ENCODE data around the gene RHOF. TPM values are rescaled to one million over a fixed set of nuclear protein-coding genes. Genes with fewer than 3 reads are reported as not detected.
A peak's percentile ranks its signal among the peaks of the same experiment; 100 is the strongest.

Gene RHOF
- total RNA-seq, 2 experiments from 2014 or later: 100.0 to 105 TPM

- ChIA-PET CTCF (interaction anchor here (0.6 to 13.0 kb wide), 9 partner anchors 8 to 108 kb away, joined by 3 to 439 read pairs (median 16); partner anchors contain the start of genes CFAP251, PSMD9, RHOF and TMEM120B), POLR2A (interaction anchor here (0.6 to 3.4 kb wide), 4 partner anchors 8 to 28 kb away, joined by 5 to 32 read pairs (median 12); partner anchors contain the start of gene RHOF)
- Mint-ChIP-seq H3K27me3 (no peaks in the 10 kb centered on the region), H3K4me1 (peaks cover 45% of the 10 kb centered on the region), H3K9me3 (ENCODE audit: low read depth) (no peaks in the 10 kb centered on the region), H3K27ac (no peak overlapping the region), H3K4me3 (no peak overlapping the region), H3K36me3 (ENCODE audit: low read depth) (peaks cover 43% of the 10 kb centered on the region)
- ATAC-seq (no peak), DNase-seq (peak; percentile 8)
- intact Hi-C loops (cut with DNase I, micrococcal nuclease): loop anchor here in 1 of 2 experiments (5.0 kb wide), 1 partner anchor 33 kb away; no protein-coding TSS in a partner anchor
These were observed 16.8 kb upstream of the RHOF start for GRCh38 chr12:121810234-121810817.

- POLR2A ChIA-PET: interaction anchor here (3.4 kb wide), 1 partner anchor 15 kb away, joined by 32 read pairs; the partner anchor contains the start of gene RHOF
- Mint-ChIP-seq H3K36me3 (ENCODE audit: low read depth) (peaks cover 41% of the 10 kb centered on the region), H3K27ac (no peak overlapping the region), H3K9me3 (ENCODE audit: low read depth) (no peaks in the 10 kb centered on the region), H3K27me3 (no peaks in the 10 kb centered on the region), H3K4me1 (peaks cover 45% of the 10 kb centered on the region), H3K4me3 (no peak overlapping the region)
- intact Hi-C loops (cut with DNase I, micrococcal nuclease): loop anchor here (5.0 to 10.0 kb wide), 2 partner anchors 32 to 1555 kb away; partner anchors contain the start of gene SBNO1 (in 1 of the 2)
- CTCF ChIA-PET: interaction anchor here (0.5 to 13.0 kb wide), 7 partner anchors 7 to 112 kb away, joined by 3 to 439 read pairs (median 16); partner anchors contain the start of genes RHOF and TMEM120B
- peak; percentile 7 for DNase-seq
- no peak for ATAC-seq
These were observed 16.2 kb upstream of the RHOF start for GRCh38 chr12:121809712-121810116.

- Mint-ChIP-seq H3K27ac (peak overlapping the region; percentile 10), H3K36me3 (ENCODE audit: low read depth) (peaks cover 38% of the 10 kb centered on the region), H3K27me3 (no peaks in the 10 kb centered on the region), H3K4me3 (no peak overlapping the region), H3K9me3 (ENCODE audit: low read depth) (no peaks in the 10 kb centered on the region), H3K4me1 (peaks cover 41% of the 10 kb centered on the region)
- intact Hi-C loops (cut with DNase I, micrococcal nuclease): loop anchor here in 1 of 2 experiments (10.0 kb wide), 1 partner anchor 1556 kb away; the partner anchor contains the start of gene SBNO1
- CTCF ChIA-PET: interaction anchor here (0.6 to 13.0 kb wide), 6 partner anchors 14 to 113 kb away, joined by 3 to 439 read pairs (median 4); partner anchors contain the start of gene RHOF
- DNase-seq (no peak), ATAC-seq (no peak)
- POLR2A ChIA-PET: interaction anchor here (0.6 kb wide), 1 partner anchor 79 kb away, joined by 3 read pairs; no protein-coding TSS in a partner anchor
These were observed 15.1 kb upstream of the RHOF start for GRCh38 chr12:121808623-121809022.

DNA sequence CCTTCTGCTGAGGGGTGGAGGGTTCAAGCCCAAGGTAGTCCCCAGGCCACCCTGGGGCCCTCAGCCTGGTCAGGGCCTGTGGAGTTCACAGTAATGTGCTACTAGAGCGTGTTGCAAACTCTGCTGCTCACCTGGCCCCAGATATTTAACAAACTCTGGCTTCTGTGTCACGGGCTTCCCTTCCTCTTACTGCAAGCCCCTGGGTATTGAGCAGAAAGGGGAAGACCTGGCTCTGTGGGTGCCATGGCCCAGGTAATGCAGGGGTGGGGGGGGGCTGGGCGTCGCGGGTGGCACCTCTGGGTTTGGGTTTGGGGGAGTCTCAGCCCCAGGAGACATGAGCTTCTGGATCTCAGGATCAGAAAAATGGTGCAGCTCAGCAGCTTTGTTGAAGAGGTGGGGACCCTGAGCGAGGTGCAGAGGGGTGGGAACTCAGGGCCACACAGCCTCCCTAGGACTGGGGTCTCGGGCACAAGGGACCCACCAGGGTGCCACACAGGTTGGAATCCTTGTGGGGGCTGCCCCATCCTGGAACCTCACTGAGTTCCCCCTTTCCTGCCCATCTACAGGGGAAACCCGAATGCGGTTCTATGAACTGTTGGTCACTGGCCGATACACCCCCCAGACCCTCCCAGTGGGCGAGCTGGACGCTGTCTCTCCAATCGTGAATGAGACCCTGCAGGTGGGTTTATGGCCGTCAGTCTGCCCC lies 14.3 kb upstream of the RHOF start:
- Mint-ChIP-seq H3K4me1 (peaks cover 33% of the 10 kb centered on the region), H3K4me3 (no peak overlapping the region), H3K27ac (no peak overlapping the region), H3K9me3 (ENCODE audit: low read depth) (no peaks in the 10 kb centered on the region), H3K36me3 (ENCODE audit: low read depth) (peaks cover 31% of the 10 kb centered on the region), H3K27me3 (no peaks in the 10 kb centered on the region)
- no peak for DNase-seq
- ATAC-seq: no peak
- intact Hi-C loops (cut with DNase I, micrococcal nuclease): loop anchor here in 1 of 2 experiments (10.0 kb wide), 1 partner anchor 1557 kb away; the partner anchor contains the start of gene SBNO1
- ChIA-PET POLR2A (interaction anchor here (0.6 to 1.4 kb wide), 3 partner anchors 12 to 80 kb away, joined by 3 read pairs; no protein-coding TSS in a partner anchor), CTCF (interaction anchor here (0.6 to 13.0 kb wide), 5 partner anchors 13 to 80 kb away, joined by 3 to 439 read pairs (median 4); partner anchors contain the start of gene RHOF)

- ChIA-PET POLR2A (interaction anchor here (0.7 to 1.4 kb wide), 3 partner anchors 12 to 135 kb away, joined by 3 to 5 read pairs (median 3); no protein-coding TSS in a partner anchor), CTCF (interaction anchor here (13.0 kb wide), 1 partner anchor 12 kb away, joined by 439 read pairs; the partner anchor contains the start of gene RHOF)
- H3K4me1 Mint-ChIP-seq: peaks cover 27% of the 10 kb centered on the region
These were observed 13.3 kb upstream of the RHOF start for GRCh38 chr12:121806546-121807423.

GRCh38 chr12:121806009-121806545 lies 12.6 kb upstream of the RHOF start:
- intact Hi-C loops (cut with DNase I, micrococcal nuclease): loop anchor here in 1 of 2 experiments (10.0 kb wide), 1 partner anchor 1559 kb away; the partner anchor contains the start of gene SBNO1
- CTCF ChIA-PET: interaction anchor here (0.6 to 13.0 kb wide), 2 partner anchors 12 to 148 kb away, joined by 4 to 439 read pairs; partner anchors contain the start of gene RHOF
- no peaks in the 10 kb centered on the region for H3K9me3 Mint-ChIP-seq (ENCODE audit: low read depth)
- peaks cover 42% of the 10 kb centered on the region for H3K36me3 Mint-ChIP-seq (ENCODE audit: low read depth)
- peak overlapping the region; percentile 68 for H3K27ac Mint-ChIP-seq
- DNase-seq (peak; percentile 49), ATAC-seq (no peak)
- POLR2A ChIA-PET: interaction anchor here (0.7 to 1.4 kb wide), 3 partner anchors 12 to 135 kb away, joined by 3 to 5 read pairs (median 3); no protein-coding TSS in a partner anchor
- H3K4me1 Mint-ChIP-seq: peaks cover 24% of the 10 kb centered on the region
- no peaks in the 10 kb centered on the region for H3K27me3 Mint-ChIP-seq
- peak overlapping the region; percentile 91 for H3K4me3 Mint-ChIP-seq

More at GRCh38 chr12:121806546-121807423, 13.3 kb upstream of the RHOF start:
- peak overlapping the region; percentile 68 for H3K27ac Mint-ChIP-seq
- DNase-seq: no peak
- H3K9me3 Mint-ChIP-seq (ENCODE audit: low read depth): no peaks in the 10 kb centered on the region
- H3K4me3 Mint-ChIP-seq: peak overlapping the region; percentile 91
- intact Hi-C loops (cut with DNase I, micrococcal nuclease): loop anchor here in 1 of 2 experiments (10.0 kb wide), 1 partner anchor 1558 kb away; the partner anchor contains the start of gene SBNO1
- ATAC-seq: no peak
- H3K27me3 Mint-ChIP-seq: no peaks in the 10 kb centered on the region
- peaks cover 37% of the 10 kb centered on the region for H3K36me3 Mint-ChIP-seq (ENCODE audit: low read depth)

DNA sequence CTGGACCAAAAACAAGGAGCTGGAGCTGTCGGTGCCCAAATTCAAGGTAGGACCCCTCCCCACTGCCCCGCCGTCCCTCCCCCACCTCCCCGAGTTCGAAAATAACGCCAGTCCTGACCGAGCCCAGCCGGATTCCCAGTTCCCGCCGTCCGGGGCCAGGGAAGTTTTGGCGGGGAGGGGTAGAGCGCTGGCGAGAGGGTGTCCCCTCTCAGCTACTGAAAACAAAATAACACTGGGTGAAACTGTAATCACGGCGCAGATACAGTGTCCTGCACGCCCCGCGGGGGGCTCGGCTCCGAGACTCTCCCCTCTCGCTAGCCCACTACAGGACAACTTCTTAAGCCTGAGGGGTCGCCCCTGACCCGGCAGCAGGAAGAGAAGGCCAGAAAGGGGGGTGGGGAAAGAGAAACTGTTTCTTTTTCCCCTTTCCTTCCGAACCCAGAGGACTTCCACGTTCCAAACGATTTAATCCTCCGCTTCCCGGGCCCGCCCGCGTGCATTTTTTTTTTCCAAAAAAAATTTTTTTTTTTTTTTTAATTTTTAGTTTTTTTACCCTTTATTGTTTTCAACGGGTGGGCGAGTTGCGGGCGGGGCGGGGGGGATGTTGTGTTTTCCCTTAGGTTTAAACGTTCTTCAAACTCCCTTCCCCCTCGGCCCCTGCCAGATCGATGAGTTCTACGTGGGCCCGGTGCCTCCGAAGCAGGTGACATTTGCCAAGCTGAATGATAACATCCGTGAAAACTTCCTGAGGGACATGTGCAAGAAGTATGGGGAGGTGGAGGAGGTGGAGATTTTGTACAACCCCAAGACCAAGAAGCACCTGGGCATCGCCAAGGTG lies 11.9 kb upstream of the RHOF start:
- POLR2A ChIA-PET: interaction anchor here (0.9 to 1.3 kb wide), 2 partner anchors 11 to 12 kb away, joined by 4 to 5 read pairs; partner anchors contain the start of gene RHOF
- CTCF ChIA-PET: interaction anchor here (0.6 to 13.0 kb wide), 3 partner anchors 11 to 156 kb away, joined by 3 to 439 read pairs (median 4); partner anchors contain the start of gene RHOF
- H3K9me3 Mint-ChIP-seq (ENCODE audit: low read depth): no peaks in the 10 kb centered on the region
- ATAC-seq (no peak), DNase-seq (no peak)
- intact Hi-C loops (cut with DNase I, micrococcal nuclease): loop anchor here in 1 of 2 experiments (10.0 kb wide), 1 partner anchor 1559 kb away; the partner anchor contains the start of gene SBNO1
- H3K4me1 Mint-ChIP-seq: peaks cover 20% of the 10 kb centered on the region
- H3K36me3 Mint-ChIP-seq (ENCODE audit: low read depth): peaks cover 40% of the 10 kb centered on the region
- H3K27ac Mint-ChIP-seq: peak overlapping the region; percentile 77
- H3K27me3 Mint-ChIP-seq: no peaks in the 10 kb centered on the region
- H3K4me3 Mint-ChIP-seq: peak overlapping the region; percentile 91

DNA sequence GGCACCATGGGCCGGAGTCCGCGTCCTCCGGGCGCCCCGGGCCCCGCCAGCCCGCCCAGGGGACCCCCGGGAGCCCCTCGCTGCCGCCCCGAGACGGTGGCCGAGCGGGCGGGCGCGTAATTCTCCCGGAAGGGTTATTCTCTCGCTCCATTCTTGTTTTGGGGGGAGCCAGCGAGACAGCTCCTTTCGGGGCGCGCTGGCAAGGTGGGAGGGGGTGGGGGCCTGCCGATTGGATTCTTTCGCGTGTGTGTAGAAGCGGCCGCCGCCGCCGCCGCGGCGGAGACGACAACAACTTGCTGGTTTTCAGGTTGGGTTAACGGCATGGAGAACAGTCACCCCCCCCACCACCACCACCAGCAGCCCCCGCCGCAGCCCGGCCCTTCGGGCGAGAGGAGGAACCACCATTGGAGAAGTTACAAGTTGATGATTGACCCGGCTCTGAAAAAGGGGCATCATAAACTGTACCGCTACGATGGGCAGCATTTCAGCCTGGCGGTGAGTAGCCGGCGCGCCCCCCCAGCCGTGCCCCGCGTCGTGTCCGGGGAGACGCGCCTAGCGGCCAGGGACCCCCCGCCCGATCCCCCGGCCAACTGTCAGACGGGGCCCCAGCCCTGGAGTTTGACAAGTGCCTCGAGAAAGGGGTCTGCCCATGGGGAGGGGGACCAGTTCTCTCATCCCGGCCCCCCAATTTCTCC lies 11.1 kb upstream of the RHOF start:
- intact Hi-C loops (cut with DNase I, micrococcal nuclease): loop anchor here (1.0 to 10.0 kb wide), 8 partner anchors 8 to 1792 kb away; partner anchors contain the start of genes CAMKK2 (in 1 of the 2), CLIP1 (in 1 of the 2), KNTC1 (in 1 of the 2) and MLEC (in 1 of the 2)
- H3K9me3 Mint-ChIP-seq (ENCODE audit: low read depth): no peaks in the 10 kb centered on the region
- H3K27ac Mint-ChIP-seq: peak overlapping the region; percentile 99
- CTCF ChIA-PET: interaction anchor here (0.6 to 13.0 kb wide), 2 partner anchors 10 to 156 kb away, joined by 3 to 439 read pairs; partner anchors contain the start of gene RHOF
- POLR2A ChIA-PET: interaction anchor here (0.7 to 1.3 kb wide), 3 partner anchors 8 to 11 kb away, joined by 4 to 7 read pairs (median 6); partner anchors contain the start of gene RHOF
- H3K27me3 Mint-ChIP-seq: no peaks in the 10 kb centered on the region
- DNase-seq (peak; percentile 75), ATAC-seq (no peak)
- H3K4me3 Mint-ChIP-seq: peak overlapping the region; percentile 91
- peaks cover 36% of the 10 kb centered on the region for H3K36me3 Mint-ChIP-seq (ENCODE audit: low read depth)
- peaks cover 19% of the 10 kb centered on the region for H3K4me1 Mint-ChIP-seq

Measured in activated CD4-positive, alpha-beta T cell treated with anti-CD3 and anti-CD28 coated beads for 36 hours (primary cell).